Neutrophil (primary cell): ENCODE measurements around the gene PROSER3.

Experiments used
- H3K27ac ChIP-seq: fragments of 200-600 bp; sonication (generic); 2 replicates; pipeline ENCODE4 v1.5.1; 2016; ENCODE audit warnings: mild to moderate bottlenecking, moderate library complexity
- H3K27me3 ChIP-seq: fragments of 200-600 bp; sonication (generic); 2 replicates; pipeline ENCODE4 v1.6.0; 2016; ENCODE audit warnings: mild to moderate bottlenecking
- H3K36me3 ChIP-seq: fragments of 200-600 bp; sonication (generic); 2 replicates; pipeline ENCODE4 v1.5.1; 2017
- H3K4me1 ChIP-seq, 2 experiments: fragments of 200-600 bp in 1 of 2; sonication (generic) in 1 of 2; 1 replicate in 1 of 2; 2 replicates in 1 of 2; pipeline versions ENCODE4 v1.5.1 to v1.6.1; 2013 to 2016; ENCODE audit warnings: low read depth in 1 of 2, low read length in 1 of 2, mild to moderate bottlenecking in 1 of 2, moderate library complexity in 1 of 2; ENCODE audit not compliant: control insufficient read depth in 1 of 2, insufficient read depth in 1 of 2
- H3K4me3 ChIP-seq, 2 experiments: fragments of 200-600 bp in 1 of 2; sonication (generic) in 1 of 2; 1 replicate in 1 of 2; 2 replicates in 1 of 2; pipeline ENCODE4 v1.5.1; 2013 to 2016; ENCODE audit warnings: low read depth in 1 of 2, low read length in 1 of 2, mild to moderate bottlenecking in 1 of 2, moderate library complexity in 1 of 2
- H3K9me3 ChIP-seq: fragments of 200-600 bp; sonication (generic); 2 replicates; pipeline ENCODE4 v1.5.1; 2016
- CTCF ChIP-seq: fragments of 200-600 bp; sonication (generic); IDR thresholded peaks from 2 replicates; pipeline ENCODE4 v1.5.1; 2016; ENCODE audit warnings: antibody characterized with exemption

The PROSER3 gene

GRCh38 chr19:35742121-35742724 is 15.8 kb upstream of the PROSER3 start, which contains the start of gene IGFLR1:
IGFLR1 (minus strand) TSS chr19:35742452; CDS start chr19:35741180, 1,272 bp downstream.
- H3K36me3 ChIP-seq, result peaks cover 26% of the 10 kb centered on the region
- H3K9me3 ChIP-seq, result no peaks in the 10 kb centered on the region
- H3K4me1 ChIP-seq, result peaks cover 59 to 69% of the 10 kb centered on the region in 2 experiments
- no peak for TF ChIP-seq CTCF
- peak within 1 kb of the TSS; percentile 98 for H3K27ac ChIP-seq
- H3K27me3 ChIP-seq, result no peaks in the 10 kb centered on the region
- peak within 1 kb of the TSS; percentile 91 to 93 for H3K4me3 ChIP-seq

- Histone ChIP-seq H3K9me3 (no peaks in the 10 kb centered on the region), H3K27ac (peak overlapping the region; percentile 96), H3K4me3 (peak overlapping the region; percentile 74 to 83), H3K27me3 (no peaks in the 10 kb centered on the region), H3K36me3 (peaks cover 10% of the 10 kb centered on the region), H3K4me1 (peaks cover 71 to 81% of the 10 kb centered on the region in 2 experiments)
- no peak for TF ChIP-seq CTCF
Observed at GRCh38 chr19:35743640-35744429, 14.1 kb upstream of the PROSER3 start.

- H3K27me3 ChIP-seq, result no peaks in the 10 kb centered on the region
- H3K4me3 ChIP-seq, result peak overlapping the region; percentile 74 to 83
- H3K4me1 ChIP-seq, result peaks cover 74 to 83% of the 10 kb centered on the region in 2 experiments
- peak overlapping the region; percentile 96 for H3K27ac ChIP-seq
- peaks cover 2% of the 10 kb centered on the region for H3K36me3 ChIP-seq
- H3K9me3 ChIP-seq, result no peaks in the 10 kb centered on the region
- no peak for TF ChIP-seq CTCF
Observed at GRCh38 chr19:35744430-35745327, 13.3 kb upstream of the PROSER3 start.

- Histone ChIP-seq H3K9me3 (no peaks in the 10 kb centered on the region), H3K27ac (peak within 1 kb of the TSS; percentile 96), H3K4me1 (peaks cover 68 to 76% of the 10 kb centered on the region in 2 experiments), H3K4me3 (peak within 1 kb of the TSS; percentile 74 to 83), H3K36me3 (no peaks in the 10 kb centered on the region), H3K27me3 (no peaks in the 10 kb centered on the region)
- TF ChIP-seq CTCF, result peak; percentile 72
Observed at GRCh38 chr19:35745328-35746086, 12.5 kb upstream of the PROSER3 start, which contains the start of the genes PSENEN and U2AF1L4. PSENEN (plus strand) TSS chr19:35745651; CDS start chr19:35745931, 280 bp downstream. U2AF1L4 (minus strand) TSS chr19:35745418; CDS start chr19:35745391, 27 bp downstream.
